H9 (cell line): ENCODE measurements around the gene CUL4A. TPM values are rescaled to one million over a fixed set of nuclear protein-coding genes. Genes with fewer than 3 reads are reported as not detected.

Experiments
- DNase-seq: peaks from one replicate; pipeline ENCODE4 v3.0.0-alpha.2; 2017
- H2AFZ ChIP-seq: one replicate; pipeline ENCODE4 v1.6.1; 2013; ENCODE audit warnings: mild to moderate bottlenecking, low read length, control low read depth, moderate library complexity
- H2AK5ac ChIP-seq: 2 replicates; pipeline ENCODE4 v1.6.1; 2013; ENCODE audit warnings: low read length, control low read depth, mixed read lengths; ENCODE audit not compliant: insufficient read length
- H2BK120ac ChIP-seq: one replicate; pipeline ENCODE4 v1.6.1; 2013; ENCODE audit warnings: low read depth, mild to moderate bottlenecking, low read length, control low read depth, inconsistent platforms; ENCODE audit not compliant: poor library complexity, severe bottlenecking
- H2BK12ac ChIP-seq: 2 replicates; pipeline ENCODE4 v1.6.1; 2013; ENCODE audit warnings: low read length, control low read depth, mixed read lengths, low read depth; ENCODE audit not compliant: insufficient read length
- H2BK15ac ChIP-seq: 2 replicates; pipeline ENCODE4 v1.6.1; 2013; ENCODE audit warnings: low read depth, low read length, control low read depth
- H2BK20ac ChIP-seq: one replicate; pipeline ENCODE4 v1.6.1; 2013; ENCODE audit warnings: low read depth, mild to moderate bottlenecking, low read length, control low read depth, inconsistent platforms; ENCODE audit not compliant: poor library complexity, severe bottlenecking
- H2BK5ac ChIP-seq: 2 replicates; pipeline ENCODE4 v1.6.1; 2013; ENCODE audit warnings: low read length, control low read depth, mixed read lengths; ENCODE audit not compliant: insufficient read length
- H3K14ac ChIP-seq: 2 replicates; pipeline ENCODE4 v1.6.1; 2013; ENCODE audit warnings: low read length, control low read depth; ENCODE audit not compliant: insufficient read depth
- H3K18ac ChIP-seq: 2 replicates; pipeline ENCODE4 v1.6.1; 2013; ENCODE audit warnings: low read depth, mild to moderate bottlenecking, mixed read lengths, low read length, control low read depth; ENCODE audit not compliant: insufficient read length
- H3K23ac ChIP-seq: 2 replicates; pipeline ENCODE4 v1.6.1; 2013; ENCODE audit warnings: low read length, control low read depth, mixed read lengths, low read depth; ENCODE audit not compliant: insufficient read length
- H3K23me2 ChIP-seq: 2 replicates; pipeline ENCODE4 v1.6.1; 2013; ENCODE audit warnings: low read depth, mild to moderate bottlenecking, mixed read lengths, low read length, control low read depth; ENCODE audit not compliant: insufficient read length, poor library complexity, severe bottlenecking
- H3K27ac ChIP-seq: 2 replicates; pipeline ENCODE4 v1.5.1; 2013; ENCODE audit warnings: low read length, control low read depth, mixed read lengths, low read depth; ENCODE audit not compliant: insufficient read length
- H3K27me3 ChIP-seq: 2 replicates; pipeline ENCODE4 v1.6.1; 2013; ENCODE audit warnings: low read length, control low read depth, inconsistent platforms; ENCODE audit not compliant: insufficient read depth
- H3K4ac ChIP-seq: 2 replicates; pipeline ENCODE4 v1.6.1; 2013; ENCODE audit warnings: low read depth, mild to moderate bottlenecking, control low read depth, inconsistent platforms, low read length, moderate library complexity
- H3K4me1 ChIP-seq: 2 replicates; pipeline ENCODE4 v1.6.1; 2013; ENCODE audit warnings: low read length, control low read depth, inconsistent platforms; ENCODE audit not compliant: insufficient read depth
- H3K4me2 ChIP-seq: 2 replicates; pipeline ENCODE4 v1.6.1; 2013; ENCODE audit warnings: low read length, control low read depth, mixed read lengths; ENCODE audit not compliant: insufficient read length, insufficient read depth
- H3K56ac ChIP-seq: 2 replicates; pipeline ENCODE4 v1.6.1; 2013; ENCODE audit warnings: low read depth, mild to moderate bottlenecking, mixed read lengths, low read length, control low read depth; ENCODE audit not compliant: insufficient read length
- H3K79me1 ChIP-seq: 2 replicates; pipeline ENCODE4 v1.6.1; 2013; ENCODE audit warnings: low read depth, mild to moderate bottlenecking, moderate library complexity, low read length, control low read depth, inconsistent platforms; ENCODE audit not compliant: insufficient read depth, poor library complexity, severe bottlenecking
- H3K79me2 ChIP-seq: 2 replicates; pipeline ENCODE4 v1.6.1; 2013; ENCODE audit warnings: low read length, control low read depth, inconsistent platforms; ENCODE audit not compliant: insufficient read depth
- H3K9ac ChIP-seq: 2 replicates; pipeline ENCODE4 v1.6.1; 2013; ENCODE audit warnings: low read length, control low read depth, mixed read lengths; ENCODE audit not compliant: insufficient read length; ENCODE audit errors: extremely low read depth
- H3K9me3 ChIP-seq: one replicate; pipeline ENCODE4 v1.6.1; 2013; ENCODE audit warnings: low read depth, low read length, inconsistent platforms; ENCODE audit not compliant: control insufficient read depth
- H3T11ph ChIP-seq: one replicate; pipeline ENCODE4 v1.6.1; 2013; ENCODE audit warnings: mild to moderate bottlenecking, low read length, control low read depth, inconsistent platforms
- H4K20me1 ChIP-seq: one replicate; pipeline ENCODE4 v1.6.1; 2013; ENCODE audit not compliant: control insufficient read depth, insufficient read length, insufficient read depth
- H4K5ac ChIP-seq: 2 replicates; pipeline ENCODE4 v1.6.1; 2013; ENCODE audit warnings: low read depth, mild to moderate bottlenecking, mixed read lengths, low read length, control low read depth; ENCODE audit not compliant: insufficient read length
- H4K8ac ChIP-seq: replicated peaks from 2 replicates; pipeline ENCODE4 v1.6.1; 2013; ENCODE audit warnings: low read length, control low read depth, mixed read lengths, low read depth; ENCODE audit not compliant: insufficient read length
- H4K91ac ChIP-seq: 2 replicates; pipeline ENCODE4 v1.6.1; 2013; ENCODE audit warnings: low read depth, mild to moderate bottlenecking, moderate library complexity, mixed read lengths, low read length, control low read depth; ENCODE audit not compliant: insufficient read length
- H3K27ac Mint-ChIP-seq, 3 experiments: 2 replicates in 2 of 3; 3 replicates in 1 of 3; pipeline ENCODE4 v1.8.0; 2020 to 2021; ENCODE audit warnings: mixed read lengths in 3 of 3, mild to moderate bottlenecking in 1 of 3, moderate library complexity in 1 of 3
- H3K27me3 Mint-ChIP-seq: 2 replicates; pipeline ENCODE4 v1.8.0; 2021; ENCODE audit warnings: low read depth, mild to moderate bottlenecking, moderate library complexity, mixed read lengths
- H3K36me3 Mint-ChIP-seq, 3 experiments: 2 replicates in 2 of 3; 3 replicates in 1 of 3; pipeline ENCODE4 v1.8.0; 2020 to 2021; ENCODE audit warnings: low read depth in 3 of 3, mixed read lengths in 3 of 3; ENCODE audit not compliant: insufficient read depth in 1 of 3
- H3K4me1 Mint-ChIP-seq, 2 experiments: 2 replicates each; pipeline ENCODE4 v1.8.0; 2020; ENCODE audit warnings: mixed read lengths in 2 of 2
- H3K4me3 Mint-ChIP-seq, 2 experiments: 2 replicates in 1 of 2; 3 replicates in 1 of 2; pipeline ENCODE4 v1.8.0; 2020 to 2021; ENCODE audit warnings: mild to moderate bottlenecking in 2 of 2, mixed read lengths in 2 of 2, moderate library complexity in 1 of 2
- H3K9me3 Mint-ChIP-seq, 2 experiments: 2 replicates in 1 of 2; 3 replicates in 1 of 2; pipeline ENCODE4 v1.8.0; 2020; ENCODE audit warnings: mild to moderate bottlenecking in 2 of 2, mixed read lengths in 2 of 2, moderate library complexity in 1 of 2
- CTCF ChIP-seq: fragments of 200-600 bp; sonication (generic); conservative IDR thresholded peaks from 3 replicates; pipeline ENCODE4 v1.8.0; 2021; ENCODE audit warnings: antibody characterized with exemption, mild to moderate bottlenecking
- WGBS: extraction: QIAGEN DNeasy Blood & Tissue Kit; methylation state at CpG from one replicate; pipeline ENCODE4 v1.1.7; 2013; ENCODE audit warnings: missing lambda C conversion rate, low lambda C conversion rate, mixed read lengths; ENCODE audit not compliant: insufficient read length; ENCODE audit errors: extremely low coverage; 5-methylcytosine and 5-hydroxymethylcytosine counted together
- total RNA-seq: library from RNA; stranded (reverse); gene quantifications from 2 replicates; pipeline ENCODE4 v1.2.1, GENCODE V29; 2021

The CUL4A gene
- total RNA-seq, 1 experiment from 2014 or later = 97.9 TPM

- Histone ChIP-seq H2BK20ac (no peak within 1 kb of the TSS), H2AFZ (no peak within 1 kb of the TSS), H3K18ac (peak within 1 kb of the TSS; percentile 85), H3K56ac (no peak within 1 kb of the TSS), H3K79me2 (peaks cover 20% of the 10 kb centered on the region; the same call in 1 of the 2 replicates), H3K4me1 (peaks cover 3% of the 10 kb centered on the region; the same call in 1 of the 2 replicates), H3K27me3 (no peaks in the 10 kb centered on the region), H3K23me2 (peaks cover 12% of the 10 kb centered on the region), H3K4ac (no peak within 1 kb of the TSS), H3K9me3 (no peaks in the 10 kb centered on the region), H2BK12ac (no peak within 1 kb of the TSS), H4K8ac (peak within 1 kb of the TSS; percentile 87), H3K9ac (peak within 1 kb of the TSS; percentile 95), H2BK120ac (no peak within 1 kb of the TSS), H3K4me2 (peak within 1 kb of the TSS; percentile 82), H3K79me1 (peaks cover 3% of the 10 kb centered on the region), H3K27ac (no peak within 1 kb of the TSS), H3T11ph (no peak within 1 kb of the TSS), H2BK5ac (no peak within 1 kb of the TSS), H4K91ac (no peak within 1 kb of the TSS), H4K5ac (peak within 1 kb of the TSS; percentile 82), H3K23ac (no peak within 1 kb of the TSS), H2AK5ac (no peak within 1 kb of the TSS), H3K14ac (peak within 1 kb of the TSS; percentile 66), H2BK15ac (no peak within 1 kb of the TSS), H4K20me1 (no peaks in the 10 kb centered on the region)
- H3K4me1 Mint-ChIP-seq = peaks cover 22 to 25% of the 10 kb centered on the region in 2 experiments
- H3K27ac Mint-ChIP-seq = peak within 1 kb of the TSS; percentile 97 to 99 (median 97)
- DNase-seq = peak; percentile 98
- H3K36me3 Mint-ChIP-seq = peaks cover 0 to 1% (median 0%) of the 10 kb centered on the region in 3 experiments; a peak in 2 of 7 replicates
- TF ChIP-seq CTCF = no peak
- WGBS = no CpG with 5 or more reads among the region's 74 CpGs
- peaks cover 0 to 5% of the 10 kb centered on the region in 2 experiments; a peak in 2 of 5 replicates for H3K9me3 Mint-ChIP-seq
- H3K27me3 Mint-ChIP-seq = peaks cover 18% of the 10 kb centered on the region
- H3K4me3 Mint-ChIP-seq = peak within 1 kb of the TSS; percentile 91 to 96
Measured at GRCh38 chr13:113296823-113297369, 87.5 kb downstream of the CUL4A start, which contains the start of gene LAMP1. Gene LAMP1 (plus strand): TSS chr13:113297239. CDS start chr13:113297435, 196 bp downstream.
